Measurements from ENCODE around the gene HIC2.
"Not testable (repeated sequence)": the region's sequence is repeated elsewhere in the genome, so short reads cannot be mapped to it uniquely, and the experiment has no call there.

HIC2 gene

GRCh38 chr22:21450858-21451353 is 33.7 kb downstream of the HIC2 start:
- DNase-seq (ENCODE audit: low spot score) = no peak

DNA sequence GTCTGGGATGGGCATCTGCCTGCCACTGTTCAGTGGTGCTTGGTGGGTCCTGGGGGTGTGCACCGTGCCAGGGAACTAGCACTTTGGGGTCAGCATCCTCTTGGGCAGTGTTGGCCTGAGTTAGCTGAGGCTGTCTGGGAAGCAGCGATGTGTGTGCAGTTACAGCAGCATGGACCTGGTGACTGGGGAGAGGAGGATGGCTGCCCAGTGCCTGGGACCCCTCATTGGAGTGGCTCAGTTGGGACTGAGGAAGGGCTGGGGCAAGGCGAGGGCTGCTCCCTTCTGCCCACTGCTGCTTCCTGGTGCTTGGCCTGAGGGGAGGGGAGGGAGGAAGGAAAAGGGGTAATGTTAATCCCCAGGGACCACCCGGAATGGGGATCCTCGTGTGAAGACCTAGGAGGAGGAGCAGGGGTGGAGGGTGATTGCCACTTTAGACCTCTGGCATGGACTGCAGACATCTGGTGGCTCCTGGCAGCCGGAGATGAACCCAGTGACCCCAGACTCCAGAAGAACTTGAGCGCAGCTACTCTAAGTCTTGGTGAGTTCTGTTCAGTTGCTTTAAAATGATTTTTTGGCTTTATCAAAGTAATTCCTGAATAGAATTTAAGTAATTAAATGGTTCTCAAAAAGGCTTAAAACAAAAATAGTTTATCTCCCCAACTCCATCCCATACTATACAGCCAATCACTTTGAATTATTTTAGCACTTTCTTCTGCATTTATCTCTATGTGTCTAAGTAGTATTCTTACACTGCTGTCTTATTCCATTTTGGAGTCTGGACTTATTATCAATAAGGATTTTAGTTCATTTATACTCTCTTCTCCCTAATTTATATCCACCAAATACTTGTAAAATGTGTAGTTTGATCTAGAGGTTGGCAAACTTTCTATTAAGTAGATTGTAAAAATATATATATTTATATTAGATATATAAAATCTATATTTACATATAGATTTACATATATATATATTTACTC is 34.7 kb downstream of the HIC2 start:
- no peak for DNase-seq (ENCODE audit: low spot score)

DNA sequence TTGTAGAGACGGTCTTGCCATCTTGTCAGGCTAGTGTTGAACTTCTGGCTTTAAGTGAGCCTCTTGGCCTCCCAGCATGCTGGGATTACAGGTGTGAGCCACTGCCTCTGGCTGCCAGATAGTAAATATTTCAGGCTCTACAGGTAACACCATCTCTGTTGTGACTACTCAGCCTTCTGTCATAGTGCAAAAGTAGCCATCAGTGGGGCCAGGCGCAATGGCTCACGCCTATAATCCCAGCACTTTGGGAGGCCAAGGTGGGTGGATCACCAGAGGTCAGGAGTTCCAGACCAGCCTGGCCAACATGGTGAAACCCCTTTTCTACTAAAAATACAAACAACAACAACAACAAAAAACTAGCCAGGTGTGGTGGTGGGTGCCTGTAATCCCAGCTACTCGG is 35.5 kb downstream of the HIC2 start:
- DNase-seq (ENCODE audit: low spot score) = not testable (repeated sequence)

DNA sequence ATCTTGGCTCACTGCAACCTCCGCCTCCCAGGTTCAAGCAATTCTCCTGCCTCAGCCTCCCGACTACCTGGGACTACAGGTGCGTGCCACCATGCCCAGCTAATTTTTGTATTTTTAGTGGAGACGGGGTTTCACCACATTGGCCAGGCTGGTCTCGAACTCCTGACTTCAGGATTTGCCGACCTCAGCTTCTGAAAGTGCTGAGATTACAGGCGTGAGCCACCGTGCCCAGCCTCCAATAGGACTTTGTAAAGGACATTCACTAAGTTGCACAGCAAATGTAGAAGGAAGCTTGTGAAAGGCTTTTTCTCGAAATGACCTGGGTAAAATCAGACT is 37.8 kb downstream of the HIC2 start:
- not testable (repeated sequence) for DNase-seq (ENCODE audit: low spot score)

- no peak for DNase-seq (ENCODE audit: low spot score)
Measured at GRCh38 chr22:21455334-21456089, 38.3 kb downstream of the HIC2 start.

DNA sequence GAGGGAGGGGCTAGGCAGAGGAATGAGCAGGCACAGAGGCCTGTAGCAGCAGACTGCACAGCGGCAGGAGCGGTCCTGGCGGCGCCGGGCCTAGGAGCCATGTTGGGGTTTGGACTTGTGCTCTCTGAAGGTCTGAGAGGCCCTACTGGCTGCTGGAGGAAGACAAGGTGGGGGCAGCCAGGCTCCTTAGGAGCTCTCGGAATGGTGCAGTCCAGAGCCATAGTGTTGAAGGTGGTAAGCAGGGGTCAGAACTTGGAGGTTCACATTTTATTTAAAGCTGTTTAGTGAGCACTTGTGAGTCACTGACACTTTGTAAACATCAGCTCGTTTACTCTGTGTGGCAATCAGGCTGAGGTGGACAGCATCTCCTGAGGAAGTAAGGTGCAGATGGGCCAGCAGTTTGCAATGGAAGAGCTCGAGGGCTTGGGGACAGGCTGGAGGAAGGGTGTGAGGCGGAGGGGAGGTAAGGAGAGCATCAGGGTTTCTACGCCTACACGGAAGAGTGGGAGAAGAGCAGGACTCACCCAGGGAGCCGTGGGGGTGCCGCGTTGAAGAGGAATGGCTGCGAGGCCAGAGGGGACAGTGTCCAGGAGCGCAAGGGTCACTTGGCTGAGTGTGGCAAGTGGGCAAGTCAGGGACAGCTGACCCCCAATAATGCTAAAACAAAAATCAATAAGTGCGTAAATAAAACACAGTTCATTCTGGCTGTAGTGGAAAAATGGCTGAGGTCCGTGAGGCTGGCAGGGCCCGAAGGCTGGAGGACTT is 40.0 kb downstream of the HIC2 start:
- no peak for DNase-seq (ENCODE audit: low spot score)

DNA sequence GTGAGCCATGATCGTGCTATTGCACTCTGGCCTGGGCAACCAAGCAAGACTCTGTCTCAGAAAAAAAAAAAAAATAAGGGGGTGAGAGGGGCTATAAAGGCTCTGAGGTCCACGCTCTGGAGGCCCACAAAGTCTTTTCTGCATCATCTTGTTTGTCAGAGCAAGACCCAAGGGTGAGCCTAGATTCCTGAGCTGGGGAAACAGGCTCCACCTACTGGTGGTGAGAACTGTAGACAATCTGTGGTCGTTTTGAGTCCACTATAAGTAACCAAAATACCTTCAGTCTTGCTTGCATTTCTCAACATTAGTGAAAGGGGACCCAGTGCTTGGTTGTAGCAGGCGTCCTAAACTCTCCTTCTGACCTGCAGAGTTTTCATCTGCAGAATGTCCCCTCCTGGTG is 45.5 kb downstream of the HIC2 start:
- DNase-seq (ENCODE audit: low spot score) = not testable (repeated sequence)

DNA sequence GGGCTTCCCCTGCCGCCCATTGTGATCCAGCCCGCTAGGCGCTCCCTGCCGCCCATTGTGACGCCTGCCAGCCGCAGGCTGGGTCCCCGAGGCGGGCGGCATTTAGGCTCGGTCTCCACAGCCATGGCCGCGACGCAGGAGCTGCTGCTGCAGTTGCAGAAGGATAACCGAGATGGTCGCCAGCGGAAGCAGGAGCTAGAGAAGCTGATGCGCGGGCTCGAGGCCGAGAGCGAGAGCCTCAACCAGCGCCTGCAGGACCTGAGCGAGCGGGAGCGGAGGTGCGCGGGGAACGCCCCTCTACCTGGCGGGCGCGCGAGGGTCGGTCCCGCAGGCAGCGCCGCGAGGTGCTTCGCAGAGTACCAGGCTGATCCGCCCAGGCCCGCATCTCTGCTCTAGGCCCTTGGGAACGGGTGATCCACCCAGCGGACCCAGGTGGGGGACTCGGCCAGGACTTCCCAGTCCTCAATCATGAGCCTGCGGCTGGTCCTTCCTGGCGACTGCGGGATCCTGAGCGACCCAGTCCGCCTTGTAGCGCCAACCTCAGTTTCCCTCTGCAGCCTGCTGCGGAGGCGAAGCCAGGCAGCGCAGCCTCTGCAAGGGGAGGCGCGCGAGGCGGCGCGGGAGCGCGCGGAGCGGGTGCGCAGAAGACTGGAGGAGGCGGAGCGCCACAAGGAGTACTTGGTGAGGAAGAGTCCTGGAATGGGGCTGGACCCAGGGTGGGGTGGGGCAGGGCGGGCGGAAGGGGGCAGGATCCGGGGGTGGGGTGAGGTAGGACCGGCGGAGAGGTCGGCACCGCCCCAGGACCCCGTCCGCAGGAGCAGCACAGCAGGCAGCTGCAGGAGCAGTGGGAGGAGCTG is 50.4 kb downstream of the HIC2 start, which contains the start of gene TMEM191C:
Gene TMEM191C, plus strand, starts transcription at position 51 of the 857 bp plus-strand sequence. Its CDS starts 73 bp downstream, at position 124.
- DNase-seq (ENCODE audit: low spot score) = not testable (repeated sequence)

GRCh38 chr22:21468194-21469096 is 51.3 kb downstream of the HIC2 start:
- DNase-seq (ENCODE audit: low spot score) = not testable (repeated sequence)

- DNase-seq (ENCODE audit: low spot score) = not testable (repeated sequence)
Measured at GRCh38 chr22:21469097-21469994, 52.2 kb downstream of the HIC2 start.

GRCh38 chr22:21472984-21473383 is 55.8 kb downstream of the HIC2 start:
- not testable (repeated sequence) for DNase-seq (ENCODE audit: low spot score)

GRCh38 chr22:21473664-21474063 is 56.5 kb downstream of the HIC2 start:
- not testable (repeated sequence) for DNase-seq (ENCODE audit: low spot score)

DNA sequence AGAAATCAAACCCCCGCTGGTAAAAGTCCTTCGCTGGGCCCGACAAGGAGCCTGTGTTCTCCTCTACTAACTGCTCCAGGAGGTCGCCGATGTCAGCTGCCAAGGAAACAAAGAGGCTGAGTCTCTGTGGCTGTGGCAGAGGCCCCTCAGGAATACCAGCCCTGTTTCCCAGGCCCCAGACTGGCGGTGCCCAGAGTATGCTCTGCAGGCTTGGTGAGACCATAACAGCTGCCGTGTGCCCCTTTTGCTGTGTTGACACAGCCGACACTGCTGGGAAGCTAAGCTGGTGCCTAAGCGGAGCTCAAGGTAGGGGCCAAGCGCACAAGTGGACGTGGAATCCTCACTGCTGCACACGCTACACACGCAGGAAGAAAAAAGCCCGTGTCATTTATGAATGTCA is 66.9 kb downstream of the HIC2 start:
- DNase-seq (ENCODE audit: low spot score) = not testable (repeated sequence)

DNA sequence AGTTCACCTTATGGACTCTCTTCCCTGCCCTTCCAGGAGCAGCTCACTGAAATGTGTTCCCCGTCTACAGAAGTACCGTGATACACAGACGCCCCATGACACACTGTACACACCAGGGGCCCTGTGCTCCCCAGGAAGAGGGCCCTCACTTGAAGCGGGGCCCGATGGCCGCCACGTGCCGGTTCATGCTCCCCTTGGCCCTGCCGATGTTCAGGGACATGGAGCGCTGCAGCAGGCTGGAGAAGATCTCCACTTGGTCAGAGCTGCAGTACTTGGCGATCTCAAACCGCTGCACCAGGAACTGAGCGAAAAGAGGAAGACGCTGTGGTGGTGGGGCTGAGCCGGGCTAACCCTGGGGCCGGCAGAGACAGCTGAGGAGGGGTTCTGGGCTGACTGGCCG is 70.6 kb downstream of the HIC2 start:
- DNase-seq (ENCODE audit: low spot score) = not testable (repeated sequence)

- DNase-seq (ENCODE audit: low spot score) = not testable (repeated sequence)
Measured at GRCh38 chr22:21489149-21489680, 72.0 kb downstream of the HIC2 start.

- not testable (repeated sequence) for DNase-seq (ENCODE audit: low spot score)
Measured at GRCh38 chr22:21490556-21490955, 73.4 kb downstream of the HIC2 start.

- DNase-seq (ENCODE audit: low spot score) = not testable (repeated sequence)
Measured at GRCh38 chr22:21492271-21492670, 75.1 kb downstream of the HIC2 start.

Data from hepatic stellate cell (primary cell).